HFF-Myc (cell line): Measurements from ENCODE around the gene DMRTC2.

ENCODE experiments used
- DNase-seq: peaks from one replicate; pipeline ENCODE4 v3.0.0-alpha.2; 2011; ENCODE audit warnings: low read depth; ENCODE audit errors: extremely low read depth
- H3K4me3 ChIP-seq: replicated peaks from 2 replicates; pipeline ENCODE4 v1.5.1; 2011; ENCODE audit warnings: low read depth, mild to moderate bottlenecking, control low read depth, low read length
- TF ChIP-seq, protein P1 (sequence below): IDR thresholded peaks from 2 replicates; pipeline ENCODE4 v1.5.1; 2012; ENCODE audit warnings: mild to moderate bottlenecking, low read depth, low read length, control low read depth; ENCODE audit errors: missing control alignments

The DMRTC2 gene

GRCh38 chr19:41894350-41894749 is 49.5 kb downstream of the DMRTC2 start:
- no peak for DNase-seq
- TF ChIP-seq, protein P1, sequence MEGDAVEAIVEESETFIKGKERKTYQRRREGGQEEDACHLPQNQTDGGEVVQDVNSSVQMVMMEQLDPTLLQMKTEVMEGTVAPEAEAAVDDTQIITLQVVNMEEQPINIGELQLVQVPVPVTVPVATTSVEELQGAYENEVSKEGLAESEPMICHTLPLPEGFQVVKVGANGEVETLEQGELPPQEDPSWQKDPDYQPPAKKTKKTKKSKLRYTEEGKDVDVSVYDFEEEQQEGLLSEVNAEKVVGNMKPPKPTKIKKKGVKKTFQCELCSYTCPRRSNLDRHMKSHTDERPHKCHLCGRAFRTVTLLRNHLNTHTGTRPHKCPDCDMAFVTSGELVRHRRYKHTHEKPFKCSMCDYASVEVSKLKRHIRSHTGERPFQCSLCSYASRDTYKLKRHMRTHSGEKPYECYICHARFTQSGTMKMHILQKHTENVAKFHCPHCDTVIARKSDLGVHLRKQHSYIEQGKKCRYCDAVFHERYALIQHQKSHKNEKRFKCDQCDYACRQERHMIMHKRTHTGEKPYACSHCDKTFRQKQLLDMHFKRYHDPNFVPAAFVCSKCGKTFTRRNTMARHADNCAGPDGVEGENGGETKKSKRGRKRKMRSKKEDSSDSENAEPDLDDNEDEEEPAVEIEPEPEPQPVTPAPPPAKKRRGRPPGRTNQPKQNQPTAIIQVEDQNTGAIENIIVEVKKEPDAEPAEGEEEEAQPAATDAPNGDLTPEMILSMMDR: no peak
- H3K4me3 ChIP-seq: no peak overlapping the region

- no peak overlapping the region for H3K4me3 ChIP-seq
- TF ChIP-seq, protein P1: peak; percentile 47
- no peak for DNase-seq
Observed at GRCh38 chr19:41895745-41896580, 51.1 kb downstream of the DMRTC2 start.

DNA sequence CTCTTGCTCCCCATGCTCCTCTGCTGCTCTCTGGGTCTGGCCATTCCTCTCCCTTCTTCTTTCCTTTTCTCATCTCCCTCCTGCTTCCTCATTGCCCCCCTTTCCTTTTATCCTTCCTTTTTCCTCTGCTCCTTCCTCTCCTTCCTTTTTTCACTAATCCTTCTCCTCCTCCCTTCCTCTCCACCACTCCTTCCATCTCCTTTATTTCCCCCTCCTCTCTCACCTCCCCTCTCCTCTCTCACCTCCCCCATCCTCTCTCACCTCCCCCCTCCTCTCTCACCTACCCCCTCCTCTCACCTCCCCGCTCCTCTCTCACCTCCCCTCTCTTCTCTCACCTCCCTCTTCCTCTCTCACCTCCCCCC is 51.7 kb downstream of the DMRTC2 start:
- no peak for DNase-seq
- TF ChIP-seq, protein P1: no peak
- no peak overlapping the region for H3K4me3 ChIP-seq

GRCh38 chr19:41897181-41897580 is 52.3 kb downstream of the DMRTC2 start:
- DNase-seq: no peak
- H3K4me3 ChIP-seq: no peak overlapping the region
- TF ChIP-seq, protein P1: no peak

DNA sequence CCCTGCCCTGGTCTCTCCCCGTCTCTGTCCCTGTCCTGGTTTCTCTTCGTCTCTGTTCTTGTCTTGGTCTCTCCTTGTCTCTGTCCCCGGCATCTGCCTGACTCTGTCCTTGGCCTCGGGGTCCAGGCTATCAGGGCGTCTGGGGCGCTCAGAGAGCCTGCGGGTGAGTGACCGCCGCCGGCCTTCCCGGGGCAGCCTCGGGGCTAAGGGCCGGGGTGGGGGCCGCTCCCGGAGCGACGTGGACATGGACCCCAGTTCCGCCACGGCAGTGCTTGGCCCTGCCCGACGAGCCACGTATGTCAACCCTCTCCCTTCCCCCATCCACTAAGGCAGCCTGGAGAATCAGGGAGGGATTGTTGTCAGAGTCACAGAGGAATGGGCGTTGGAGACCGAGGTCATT is 53.0 kb downstream of the DMRTC2 start:
- no peak for DNase-seq
- TF ChIP-seq, protein P1: no peak
- H3K4me3 ChIP-seq: no peak overlapping the region

- H3K4me3 ChIP-seq: no peak overlapping the region
- DNase-seq: no peak
- TF ChIP-seq, protein P1: no peak
Observed at GRCh38 chr19:41898235-41898634, 53.4 kb downstream of the DMRTC2 start.
